ENCODE data around the gene SPECC1.

DNA sequence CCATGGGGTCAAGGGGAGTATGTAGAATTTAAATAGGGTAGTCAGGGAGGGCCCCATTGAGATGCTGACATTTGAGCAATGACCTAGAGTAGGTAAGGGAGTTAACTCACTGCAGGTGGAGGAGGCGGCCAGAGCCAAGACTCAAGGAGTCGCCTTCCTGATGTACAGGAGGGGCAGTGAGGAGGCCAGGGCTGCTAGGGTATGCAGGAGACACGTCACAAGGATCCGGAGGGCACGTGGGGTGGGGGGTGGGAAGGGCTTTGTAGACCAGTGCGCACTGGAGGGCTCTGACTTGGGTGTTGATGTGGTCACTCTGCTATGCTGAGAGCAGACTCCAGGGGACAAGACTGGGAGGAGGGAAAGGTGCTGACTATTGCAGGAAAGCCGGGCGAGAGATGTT is 37.5 kb downstream of the SPECC1 start:
- TF ChIP-seq YY1 (IDR thresholded peaks at IDR 0.05; ENCODE audit: insufficient read depth, insufficient read length): no peak
- no peak for TF ChIP-seq ZNF274 (IDR thresholded peaks at IDR 0.05; ENCODE audit: low read depth, low read length)

Data from NT2/D1 (cell line).